ENCODE data around the gene RIN3. TPM values are rescaled to one million over a fixed set of nuclear protein-coding genes. Genes with fewer than 3 reads are reported as not detected.

Gene RIN3
- total RNA-seq, 1 donor from 2014 or later: 70.6 TPM

- H3K4me3 ChIP-seq: no peak overlapping the region
- H3K27ac ChIP-seq: no peak overlapping the region
- DNase-seq: no peak
- peaks cover 46% of the 10 kb centered on the region for H3K36me3 ChIP-seq
- H3K27me3 ChIP-seq (ENCODE audit: low read depth): no peaks in the 10 kb centered on the region
- no peaks in the 10 kb centered on the region for H3K9me3 ChIP-seq
- no peak for ATAC-seq
- peaks cover 3% of the 10 kb centered on the region for H3K4me1 ChIP-seq
- no peak for TF ChIP-seq CTCF (IDR thresholded peaks at IDR 0.05)
- intact Hi-C loops (cut with DNase I): no loop called here
Observed at GRCh38 chr14:92579244-92579936, 65.8 kb downstream of the RIN3 start.

- intact Hi-C loops (cut with DNase I): no loop called here
- no peak for DNase-seq
Observed at GRCh38 chr14:92581206-92581605, 67.6 kb downstream of the RIN3 start.

GRCh38 chr14:92581966-92582566, 68.5 kb downstream of the RIN3 start:
- no peak for ATAC-seq
- TF ChIP-seq CTCF (IDR thresholded peaks at IDR 0.05): no peak
- Histone ChIP-seq H3K36me3 (peaks cover 36% of the 10 kb centered on the region), H3K4me1 (peaks cover 29% of the 10 kb centered on the region), H3K27ac (no peak overlapping the region), H3K27me3 (ENCODE audit: low read depth) (no peaks in the 10 kb centered on the region), H3K9me3 (no peaks in the 10 kb centered on the region), H3K4me3 (no peak overlapping the region)
- intact Hi-C loops (cut with DNase I): no loop called here
- no peak for DNase-seq

More at GRCh38 chr14:92581206-92581605, 67.6 kb downstream of the RIN3 start:
- no peaks in the 10 kb centered on the region for H3K9me3 ChIP-seq
- no peaks in the 10 kb centered on the region for H3K27me3 ChIP-seq (ENCODE audit: low read depth)
- no peak for TF ChIP-seq CTCF (IDR thresholded peaks at IDR 0.05)
- H3K36me3 ChIP-seq: peaks cover 45% of the 10 kb centered on the region
- H3K4me3 ChIP-seq: no peak overlapping the region
- no peak overlapping the region for H3K27ac ChIP-seq
- H3K4me1 ChIP-seq: peaks cover 21% of the 10 kb centered on the region
- ATAC-seq: no peak

DNA sequence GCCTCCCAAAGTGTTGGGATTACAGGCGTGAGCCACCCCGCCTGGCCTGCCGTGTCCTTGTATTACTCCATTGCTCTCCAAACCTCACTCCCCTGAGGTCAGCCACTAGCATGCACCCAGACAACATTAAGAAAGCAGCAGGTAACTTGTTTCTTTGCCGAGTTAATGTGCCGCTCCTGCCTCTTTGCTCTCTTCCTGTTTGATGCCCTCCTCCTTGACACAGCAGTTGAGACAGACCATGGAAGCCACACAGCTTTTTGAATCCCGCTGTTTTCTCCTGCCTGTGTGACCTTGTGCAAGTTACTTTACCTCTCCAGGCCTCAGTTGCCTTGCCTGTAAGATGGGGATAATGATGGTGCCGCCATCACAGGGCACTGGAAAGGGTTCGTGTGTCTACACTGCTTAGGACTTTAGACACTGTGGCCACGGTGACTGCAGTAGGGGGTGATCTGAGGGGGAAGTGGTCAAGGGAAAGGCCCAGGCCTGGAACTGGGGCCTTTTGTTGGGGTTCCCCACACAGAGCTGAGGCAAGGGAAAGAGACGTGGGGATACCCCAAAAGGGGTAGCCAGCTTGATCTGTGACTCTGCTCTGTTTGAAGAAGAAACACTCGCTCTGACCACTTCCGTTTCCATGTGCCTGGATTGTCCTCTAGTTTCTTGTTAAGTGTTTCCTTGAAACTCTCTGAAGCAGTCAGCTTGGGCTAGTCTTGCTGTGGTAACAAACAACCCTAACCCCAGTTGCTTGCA, 69.3 kb downstream of the RIN3 start:
- Histone ChIP-seq H3K27me3 (ENCODE audit: low read depth) (no peaks in the 10 kb centered on the region), H3K4me3 (no peak overlapping the region), H3K36me3 (peaks cover 28% of the 10 kb centered on the region), H3K4me1 (peaks cover 38% of the 10 kb centered on the region), H3K9me3 (no peaks in the 10 kb centered on the region), H3K27ac (no peak overlapping the region)
- intact Hi-C loops (cut with DNase I): no loop called here
- no peak for TF ChIP-seq CTCF (IDR thresholded peaks at IDR 0.05)
- DNase-seq (no peak), ATAC-seq (no peak)

DNA sequence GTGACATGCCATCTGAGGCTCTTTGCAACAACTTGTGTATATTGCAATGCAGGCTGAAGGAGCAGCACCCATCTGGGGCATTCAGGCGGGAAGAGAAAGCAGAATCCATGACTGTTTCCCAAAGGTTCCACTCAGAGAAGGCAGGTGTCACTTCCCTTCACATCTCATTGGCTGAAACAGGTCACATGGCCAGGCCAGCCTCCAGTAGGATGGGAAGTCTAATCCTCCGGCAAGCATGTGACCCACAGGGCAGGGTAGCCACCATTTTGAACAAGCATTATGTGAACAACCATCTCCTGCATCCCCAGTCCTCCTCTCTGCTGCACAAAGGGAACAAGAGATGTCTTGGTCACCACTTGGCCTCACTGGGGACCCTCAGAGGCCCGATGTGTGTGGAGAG, 70.6 kb downstream of the RIN3 start:
- intact Hi-C loops (cut with DNase I): no loop called here
- peaks cover 40% of the 10 kb centered on the region for H3K4me1 ChIP-seq
- no peaks in the 10 kb centered on the region for H3K27me3 ChIP-seq (ENCODE audit: low read depth)

More for the DNA sequence above, 70.6 kb downstream of the RIN3 start:
- H3K36me3 ChIP-seq: peaks cover 21% of the 10 kb centered on the region
- DNase-seq (no peak), ATAC-seq (no peak)
- H3K4me3 ChIP-seq: no peak overlapping the region
- H3K27ac ChIP-seq: no peak overlapping the region
- TF ChIP-seq CTCF (IDR thresholded peaks at IDR 0.05): no peak
- H3K9me3 ChIP-seq: no peaks in the 10 kb centered on the region

Measured in lower lobe of right lung (tissue), 2 donors.